Cardiac muscle cell (in vitro differentiated cells and primary cell): Measurements from ENCODE around the gene NPAS4. TPM values are rescaled to one million over a fixed set of nuclear protein-coding genes. Genes with fewer than 3 reads are reported as not detected.
"Not testable (repeated sequence)": the region's sequence is repeated elsewhere in the genome, so short reads cannot be mapped to it uniquely, and the experiment has no call there.

Experiments used
- DNase-seq, 2 donors: peaks; one replicate each; pipeline versions ENCODE4 v3.0.0 to v3.0.0-alpha.2; 2010 to 2017; ENCODE audit warnings: low read depth in 1 of 2, low spot score in 1 of 2
- H3K27ac ChIP-seq: fragments of 200-600 bp; sonication (generic); 2 replicates; pipeline ENCODE4 v1.5.1; 2016
- H3K27me3 ChIP-seq: fragments of 200-600 bp; sonication (generic); 2 replicates; pipeline ENCODE4 v1.6.0; 2016; ENCODE audit warnings: control low read depth
- H3K36me3 ChIP-seq: fragments of 200-600 bp; sonication (generic); 2 replicates; pipeline ENCODE4 v1.5.1; 2016; ENCODE audit warnings: control low read depth
- H3K4me1 ChIP-seq: fragments of 200-600 bp; sonication (generic); 2 replicates; pipeline ENCODE4 v1.8.1; 2017; ENCODE audit warnings: low read depth, mild to moderate bottlenecking, mixed run types
- H3K4me3 ChIP-seq: fragments of 200-600 bp; sonication (generic); 2 replicates; pipeline ENCODE4 v1.5.1; 2016; ENCODE audit warnings: mild to moderate bottlenecking
- H3K9me3 ChIP-seq: fragments of 200-600 bp; sonication (generic); 2 replicates; pipeline ENCODE4 v1.5.1; 2017; ENCODE audit warnings: low read depth, mild to moderate bottlenecking, control low read depth
- CTCF ChIP-seq: IDR thresholded peaks from 2 replicates; pipeline ENCODE4 v1.5.1; 2012; ENCODE audit warnings: low read depth, mild to moderate bottlenecking, low read length
- polyA plus RNA-seq: library from polyadenylated mRNA; unstranded; fragments of >200 nt; fragmentation: Nextera tagmentation; extraction: Ambion mirVana; gene quantifications from 2 replicates; pipeline ENCODE4 v1.2.1, GENCODE V29; 2016
- total RNA-seq: library from RNA; depleted of rRNA; stranded (reverse); fragments of >200 nt; gene quantifications from 2 replicates; pipeline ENCODE4 v1.2.3, GENCODE V29; 2016

The NPAS4 gene
- total and polyA plus RNA-seq, 2 experiments from 2014 or later = 1.2 TPM; not detected in 1

- H3K27ac ChIP-seq = no peak overlapping the region
- H3K27me3 ChIP-seq = no peaks in the 10 kb centered on the region
- no peak overlapping the region for H3K4me3 ChIP-seq
- peak; percentile 85 for TF ChIP-seq CTCF
- H3K4me1 ChIP-seq = no peaks in the 10 kb centered on the region
- peaks cover 5% of the 10 kb centered on the region for H3K36me3 ChIP-seq
- no peaks in the 10 kb centered on the region for H3K9me3 ChIP-seq
- peak; percentile 85 to 94 for DNase-seq
These were observed 9.3 kb downstream of the NPAS4 start for GRCh38 chr11:66429983-66430602.

- H3K27me3 ChIP-seq, H3K9me3 ChIP-seq, H3K27ac ChIP-seq, H3K4me3 ChIP-seq, DNase-seq, H3K4me1 ChIP-seq, H3K36me3 ChIP-seq: not testable (repeated sequence)
These were observed 10.5 kb downstream of the NPAS4 start for GRCh38 chr11:66431287-66431686.

- H3K4me3 ChIP-seq, H3K27ac ChIP-seq, DNase-seq, H3K4me1 ChIP-seq, H3K9me3 ChIP-seq, H3K27me3 ChIP-seq: not testable (repeated sequence)
- peaks cover 12% of the 10 kb centered on the region for H3K36me3 ChIP-seq
These were observed 11.1 kb downstream of the NPAS4 start for GRCh38 chr11:66431871-66432329.

GRCh38 chr11:66432597-66432996, 11.8 kb downstream of the NPAS4 start:
- no peak for TF ChIP-seq CTCF
- no peak for DNase-seq
- no peaks in the 10 kb centered on the region for H3K9me3 ChIP-seq

GRCh38 chr11:66437979-66438503, 17.2 kb downstream of the NPAS4 start:
- no peak for DNase-seq
- H3K36me3 ChIP-seq = peaks cover 13% of the 10 kb centered on the region
- peak overlapping the region; percentile 94 for H3K27ac ChIP-seq

More at GRCh38 chr11:66432597-66432996, 11.8 kb downstream of the NPAS4 start:
- H3K4me3 ChIP-seq = no peak overlapping the region
- H3K27ac ChIP-seq = no peak overlapping the region
- no peaks in the 10 kb centered on the region for H3K4me1 ChIP-seq
- H3K36me3 ChIP-seq = peaks cover 13% of the 10 kb centered on the region
- H3K27me3 ChIP-seq = no peaks in the 10 kb centered on the region

More at GRCh38 chr11:66437979-66438503, 17.2 kb downstream of the NPAS4 start:
- Histone ChIP-seq H3K4me3 (peak overlapping the region; percentile 82), H3K9me3 (no peaks in the 10 kb centered on the region), H3K27me3 (no peaks in the 10 kb centered on the region), H3K4me1 (peaks cover 3% of the 10 kb centered on the region)
- no peak for TF ChIP-seq CTCF
